ENCODE data around the gene ZNF827. TPM values are rescaled to one million over a fixed set of nuclear protein-coding genes. Genes with fewer than 3 reads are reported as not detected.

The ZNF827 gene
- total RNA-seq, 4 donors from 2014 or later = 5.2 to 11.0 (median 6.4) TPM

- Histone ChIP-seq H3K27me3 (no peaks in the 10 kb centered on the region), H3K27ac (no peak overlapping the region), H3K4me1 (no peaks in the 10 kb centered on the region), H3K9me3 (no peaks in the 10 kb centered on the region), H3K36me3 (peaks cover 0 to 8% (median 0%) of the 10 kb centered on the region in 3 donors), H3K4me3 (no peak overlapping the region)
- intact Hi-C loops (cut with DNase I) = no loop called here
- TF ChIP-seq CTCF (IDR thresholded peaks at IDR 0.05) (no peak), POLR2A (IDR thresholded peaks at IDR 0.05) (no peak)
- WGBS, 2 donors = 86 to 87% methylated on average over 16 of the region's 16 CpGs
- no peak for DNase-seq
Observed at GRCh38 chr4:145861336-145862318, 77.0 kb downstream of the ZNF827 start.

GRCh38 chr4:145860897-145861296 lies 77.7 kb downstream of the ZNF827 start:
- 98 to 100% methylated on average over 5 of the region's 5 CpGs for WGBS, 2 donors
- Histone ChIP-seq H3K27me3 (no peaks in the 10 kb centered on the region), H3K27ac (no peak overlapping the region)

GRCh38 chr4:145860446-145860845 lies 78.2 kb downstream of the ZNF827 start:
- Histone ChIP-seq H3K4me3 (no peak overlapping the region), H3K27ac (no peak overlapping the region), H3K36me3 (peaks cover 0 to 8% (median 0%) of the 10 kb centered on the region in 3 donors), H3K4me1 (no peaks in the 10 kb centered on the region), H3K9me3 (no peaks in the 10 kb centered on the region), H3K27me3 (no peaks in the 10 kb centered on the region)
- no peak for TF ChIP-seq POLR2A (IDR thresholded peaks at IDR 0.05)
- no peak for TF ChIP-seq CTCF (IDR thresholded peaks at IDR 0.05)
- no peak for DNase-seq
- 72 to 75% methylated on average over 5 of the region's 5 CpGs for WGBS, 2 donors
- intact Hi-C loops (cut with DNase I) = no loop called here

More at GRCh38 chr4:145860897-145861296, 77.7 kb downstream of the ZNF827 start:
- Histone ChIP-seq H3K4me3 (no peak overlapping the region), H3K36me3 (peaks cover 0 to 8% (median 0%) of the 10 kb centered on the region in 3 donors), H3K9me3 (no peaks in the 10 kb centered on the region), H3K4me1 (no peaks in the 10 kb centered on the region)
- intact Hi-C loops (cut with DNase I) = no loop called here
- TF ChIP-seq CTCF (IDR thresholded peaks at IDR 0.05) = no peak
- no peak for TF ChIP-seq POLR2A (IDR thresholded peaks at IDR 0.05)
- no peak for DNase-seq

- no peak overlapping the region for H3K27ac ChIP-seq
- intact Hi-C loops (cut with DNase I) = no loop called here
- no peaks in the 10 kb centered on the region for H3K27me3 ChIP-seq
- H3K36me3 ChIP-seq = peaks cover 0 to 8% (median 0%) of the 10 kb centered on the region in 3 donors
- no peaks in the 10 kb centered on the region for H3K9me3 ChIP-seq
- H3K4me1 ChIP-seq = no peaks in the 10 kb centered on the region
- no peak for DNase-seq
- no peak overlapping the region for H3K4me3 ChIP-seq
- no peak for TF ChIP-seq POLR2A (IDR thresholded peaks at IDR 0.05)
- no peak for TF ChIP-seq CTCF (IDR thresholded peaks at IDR 0.05)
- WGBS, 2 donors = 72 to 80% methylated on average over 3 of the region's 3 CpGs
Observed at GRCh38 chr4:145859926-145860325, 78.7 kb downstream of the ZNF827 start.

GRCh38 chr4:145859426-145859825 lies 79.2 kb downstream of the ZNF827 start:
- WGBS, 2 donors = 86 to 93% methylated on average over 8 of the region's 8 CpGs
- no peaks in the 10 kb centered on the region for H3K27me3 ChIP-seq

More at GRCh38 chr4:145859426-145859825, 79.2 kb downstream of the ZNF827 start:
- no peak overlapping the region for H3K4me3 ChIP-seq
- TF ChIP-seq POLR2A (IDR thresholded peaks at IDR 0.05) (no peak), CTCF (IDR thresholded peaks at IDR 0.05) (no peak)
- no peaks in the 10 kb centered on the region for H3K9me3 ChIP-seq
- peaks cover 0 to 8% (median 0%) of the 10 kb centered on the region in 3 donors for H3K36me3 ChIP-seq
- intact Hi-C loops (cut with DNase I) = no loop called here
- DNase-seq = no peak
- no peaks in the 10 kb centered on the region for H3K4me1 ChIP-seq
- H3K27ac ChIP-seq = no peak overlapping the region
